ENCODE measurements around the gene PAK6.

GRCh38 chr15:40244961-40245523 lies 6.2 kb downstream of the PAK6 start:
- no peak for TF ChIP-seq CTCF (conservative IDR thresholded peaks at IDR 0.05; ENCODE audit: low read length)
- TF ChIP-seq EZH2phosphoT487 (IDR thresholded peaks at IDR 0.05; ENCODE audit: borderline replicate concordance) = no peak

Data from Loucy (cell line).